T-helper 2 cell treated with Interferon-gamma antibody and Interleukin-4, amounts not matched to agents 5 μg/mL and 100 μg/mL, for 36 hours (primary cell): ENCODE data around the gene DPH3.

Source experiments
- DNase-seq: peaks from one replicate; pipeline ENCODE4 v3.0.0; 2021; ENCODE audit warnings: low spot score
- H3K27ac Mint-ChIP-seq: one replicate; pipeline ENCODE4 v1.8.0; 2021; ENCODE audit warnings: mild to moderate bottlenecking, mixed read lengths
- H3K27me3 Mint-ChIP-seq: one replicate; pipeline ENCODE4 v1.8.0; 2021; ENCODE audit warnings: low read depth, mixed read lengths
- H3K36me3 Mint-ChIP-seq: one replicate; pipeline ENCODE4 v1.8.0; 2021; ENCODE audit warnings: low read depth, mixed read lengths
- H3K4me1 Mint-ChIP-seq: one replicate; pipeline ENCODE4 v1.8.0; 2021; ENCODE audit warnings: low read depth, mixed read lengths
- H3K4me3 Mint-ChIP-seq: one replicate; pipeline ENCODE4 v1.8.0; 2022; ENCODE audit warnings: mild to moderate bottlenecking, moderate library complexity, mixed read lengths
- H3K9me3 Mint-ChIP-seq: one replicate; pipeline ENCODE4 v1.8.0; 2021; ENCODE audit warnings: mixed read lengths

Gene DPH3

GRCh38 chr3:16221990-16222389 lies 42.8 kb downstream of the DPH3 start:
- no peaks in the 10 kb centered on the region for H3K36me3 Mint-ChIP-seq

GRCh38 chr3:16219777-16220176 lies 45.0 kb downstream of the DPH3 start:
- peaks cover 4% of the 10 kb centered on the region for H3K27me3 Mint-ChIP-seq
- no peak for DNase-seq
- H3K4me3 Mint-ChIP-seq, result no peak overlapping the region
- no peak overlapping the region for H3K27ac Mint-ChIP-seq
- H3K4me1 Mint-ChIP-seq, result peaks cover 3% of the 10 kb centered on the region
- no peaks in the 10 kb centered on the region for H3K36me3 Mint-ChIP-seq
- H3K9me3 Mint-ChIP-seq, result no peaks in the 10 kb centered on the region

More at GRCh38 chr3:16221990-16222389, 42.8 kb downstream of the DPH3 start:
- Mint-ChIP-seq H3K27me3 (peaks cover 4% of the 10 kb centered on the region), H3K27ac (no peak overlapping the region), H3K4me1 (peaks cover 3% of the 10 kb centered on the region), H3K9me3 (no peaks in the 10 kb centered on the region), H3K4me3 (no peak overlapping the region)
- no peak for DNase-seq

GRCh38 chr3:16216373-16216935 lies 48.3 kb downstream of the DPH3 start:
- Mint-ChIP-seq H3K27me3 (peaks cover 4% of the 10 kb centered on the region), H3K9me3 (no peaks in the 10 kb centered on the region), H3K4me3 (no peak overlapping the region), H3K36me3 (no peaks in the 10 kb centered on the region), H3K27ac (no peak overlapping the region), H3K4me1 (no peaks in the 10 kb centered on the region)
- no peak for DNase-seq

- Mint-ChIP-seq H3K27ac (no peak overlapping the region), H3K27me3 (peaks cover 4% of the 10 kb centered on the region), H3K4me1 (no peaks in the 10 kb centered on the region), H3K9me3 (no peaks in the 10 kb centered on the region), H3K36me3 (no peaks in the 10 kb centered on the region), H3K4me3 (no peak overlapping the region)
- no peak for DNase-seq
Observed at GRCh38 chr3:16214366-16214765, 50.4 kb downstream of the DPH3 start.

GRCh38 chr3:16211176-16211904 lies 53.4 kb downstream of the DPH3 start:
- no peak overlapping the region for H3K27ac Mint-ChIP-seq
- H3K27me3 Mint-ChIP-seq, result no peaks in the 10 kb centered on the region
- H3K4me1 Mint-ChIP-seq, result no peaks in the 10 kb centered on the region
- no peak overlapping the region for H3K4me3 Mint-ChIP-seq
- no peaks in the 10 kb centered on the region for H3K9me3 Mint-ChIP-seq
- DNase-seq, result no peak
- no peaks in the 10 kb centered on the region for H3K36me3 Mint-ChIP-seq
